ENCODE measurements around the gene PRG2.

- TF ChIP-seq CTCF (IDR thresholded peaks at IDR 0.05 in 8 of 11, conservative IDR thresholded peaks at IDR 0.05 in 3 of 11), result no peak
- TF ChIP-seq POLR2A (IDR thresholded peaks at IDR 0.05), result no peak
Observed at GRCh38 chr11:57432149-57432561, 41.7 kb upstream of the PRG2 start.

Measured in spleen (tissue), 7 donors.